Measurements from ENCODE around the gene DRAXIN.

DNA sequence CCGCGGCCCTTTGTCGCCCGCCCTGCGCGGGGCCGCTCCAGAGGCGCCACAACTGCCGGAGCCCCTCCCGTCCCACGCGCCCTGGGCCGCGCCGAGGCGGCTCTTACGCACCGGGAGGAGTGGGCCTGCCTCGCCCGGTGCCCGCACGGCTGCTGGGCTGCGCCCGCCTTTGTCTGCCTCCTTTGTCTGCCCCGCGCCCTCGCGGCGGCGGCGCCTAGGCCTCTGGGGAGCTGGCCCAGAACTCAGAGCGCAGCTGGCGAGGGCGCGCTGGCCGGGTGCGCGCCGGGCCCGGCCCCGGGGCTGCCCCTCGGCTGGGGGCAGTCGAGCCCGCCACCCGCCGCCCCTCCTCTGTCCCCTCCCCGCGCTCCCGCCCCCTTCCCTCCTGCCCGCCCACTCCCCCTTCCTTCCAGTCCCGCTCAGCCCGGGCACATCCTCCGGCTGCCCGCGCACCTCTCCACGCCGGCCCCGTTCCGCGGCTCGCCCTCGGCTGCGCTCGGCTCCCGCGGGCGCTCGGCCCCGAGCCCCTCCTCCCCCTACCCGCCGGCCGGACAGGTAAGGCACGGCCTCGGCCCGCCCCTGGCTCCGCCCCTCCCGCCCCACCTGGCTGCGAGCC, at the start of gene DRAXIN:
- no peak for TF ChIP-seq EP300 (IDR thresholded peaks at IDR 0.05; ENCODE audit: borderline replicate concordance in 1 of 2, low read depth in 1 of 2, low read length in 1 of 2)
- TF ChIP-seq POLR2AphosphoS5 (IDR thresholded peaks at IDR 0.05; ENCODE audit: low read depth, low read length): no peak
- TF ChIP-seq CTCF (IDR thresholded peaks at IDR 0.05): no peak
- TF ChIP-seq, protein P1, sequence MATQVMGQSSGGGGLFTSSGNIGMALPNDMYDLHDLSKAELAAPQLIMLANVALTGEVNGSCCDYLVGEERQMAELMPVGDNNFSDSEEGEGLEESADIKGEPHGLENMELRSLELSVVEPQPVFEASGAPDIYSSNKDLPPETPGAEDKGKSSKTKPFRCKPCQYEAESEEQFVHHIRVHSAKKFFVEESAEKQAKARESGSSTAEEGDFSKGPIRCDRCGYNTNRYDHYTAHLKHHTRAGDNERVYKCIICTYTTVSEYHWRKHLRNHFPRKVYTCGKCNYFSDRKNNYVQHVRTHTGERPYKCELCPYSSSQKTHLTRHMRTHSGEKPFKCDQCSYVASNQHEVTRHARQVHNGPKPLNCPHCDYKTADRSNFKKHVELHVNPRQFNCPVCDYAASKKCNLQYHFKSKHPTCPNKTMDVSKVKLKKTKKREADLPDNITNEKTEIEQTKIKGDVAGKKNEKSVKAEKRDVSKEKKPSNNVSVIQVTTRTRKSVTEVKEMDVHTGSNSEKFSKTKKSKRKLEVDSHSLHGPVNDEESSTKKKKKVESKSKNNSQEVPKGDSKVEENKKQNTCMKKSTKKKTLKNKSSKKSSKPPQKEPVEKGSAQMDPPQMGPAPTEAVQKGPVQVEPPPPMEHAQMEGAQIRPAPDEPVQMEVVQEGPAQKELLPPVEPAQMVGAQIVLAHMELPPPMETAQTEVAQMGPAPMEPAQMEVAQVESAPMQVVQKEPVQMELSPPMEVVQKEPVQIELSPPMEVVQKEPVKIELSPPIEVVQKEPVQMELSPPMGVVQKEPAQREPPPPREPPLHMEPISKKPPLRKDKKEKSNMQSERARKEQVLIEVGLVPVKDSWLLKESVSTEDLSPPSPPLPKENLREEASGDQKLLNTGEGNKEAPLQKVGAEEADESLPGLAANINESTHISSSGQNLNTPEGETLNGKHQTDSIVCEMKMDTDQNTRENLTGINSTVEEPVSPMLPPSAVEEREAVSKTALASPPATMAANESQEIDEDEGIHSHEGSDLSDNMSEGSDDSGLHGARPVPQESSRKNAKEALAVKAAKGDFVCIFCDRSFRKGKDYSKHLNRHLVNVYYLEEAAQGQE (IDR thresholded peaks at IDR 0.05; ENCODE audit: low read depth, low read length): no peak
- TF ChIP-seq JUND (IDR thresholded peaks at IDR 0.05): no peak
- no peak for TF ChIP-seq RFX5 (IDR thresholded peaks at IDR 0.05; ENCODE audit: low read length)
- no peak for TF ChIP-seq TAF1 (IDR thresholded peaks at IDR 0.05; ENCODE audit: borderline replicate concordance, low read depth, low read length)
- TF ChIP-seq RCOR1 (IDR thresholded peaks at IDR 0.05; ENCODE audit: low read length): no peak
- TF ChIP-seq YY1 (IDR thresholded peaks at IDR 0.05; ENCODE audit: low read depth): no peak
- no peak for TF ChIP-seq FOXM1 (IDR thresholded peaks at IDR 0.05; ENCODE audit: low read depth)

Measured in SK-N-SH (cell line).